ENCODE results near the gene BTN2A1. TPM values are rescaled to one million over a fixed set of nuclear protein-coding genes. Genes with fewer than 3 reads are reported as not detected.

The BTN2A1 gene
- total RNA-seq, 4 donors from 2014 or later, result 15.7 to 29.0 (median 17.1) TPM

- Histone ChIP-seq H3K4me3 (no peak overlapping the region), H3K27ac (peak overlapping the region in 1 of 4 donors; percentile 44), H3K4me1 (peaks cover 0 to 29% (median 16%) of the 10 kb centered on the region in 4 donors), H3K27me3 (no peaks in the 10 kb centered on the region), H3K36me3 (no peaks in the 10 kb centered on the region), H3K9me3 (no peaks in the 10 kb centered on the region)
- 51 to 71% methylated on average over 3 of the region's 3 CpGs for WGBS, 2 donors
- DNase-seq (ENCODE audit: low spot score in 2 of 2), result no peak
- TF ChIP-seq POLR2A (IDR thresholded peaks at IDR 0.05) (no peak), EP300 (IDR thresholded peaks at IDR 0.05) (no peak), CTCF (IDR thresholded peaks at IDR 0.05) (no peak)
Observed at GRCh38 chr6:26478985-26479278, 21.2 kb downstream of the BTN2A1 start.

GRCh38 chr6:26482338-26482737 lies 24.6 kb downstream of the BTN2A1 start:
- TF ChIP-seq CTCF (IDR thresholded peaks at IDR 0.05) (no peak), POLR2A (IDR thresholded peaks at IDR 0.05) (no peak), EP300 (IDR thresholded peaks at IDR 0.05) (no peak)
- DNase-seq (ENCODE audit: low spot score in 2 of 2), result no peak

GRCh38 chr6:26483727-26484126 lies 26.0 kb downstream of the BTN2A1 start:
- Histone ChIP-seq H3K27me3 (no peaks in the 10 kb centered on the region), H3K36me3 (no peaks in the 10 kb centered on the region), H3K27ac (no peak overlapping the region), H3K4me1 (no peaks in the 10 kb centered on the region), H3K9me3 (peaks cover 0 to 11% (median 0%) of the 10 kb centered on the region in 4 donors), H3K4me3 (no peak overlapping the region)
- DNase-seq (ENCODE audit: low spot score in 2 of 2), result no peak
- WGBS, 2 donors, result 92% methylated on average over 3 of the region's 3 CpGs
- TF ChIP-seq POLR2A (IDR thresholded peaks at IDR 0.05) (no peak), CTCF (IDR thresholded peaks at IDR 0.05) (no peak), EP300 (IDR thresholded peaks at IDR 0.05) (no peak)

More at GRCh38 chr6:26482338-26482737, 24.6 kb downstream of the BTN2A1 start:
- no peak overlapping the region for H3K27ac ChIP-seq
- no peak overlapping the region for H3K4me3 ChIP-seq
- WGBS, 2 donors, result 90 to 92% methylated on average over 4 of the region's 4 CpGs
- peaks cover 0 to 5% (median 0%) of the 10 kb centered on the region in 4 donors for H3K4me1 ChIP-seq
- H3K9me3 ChIP-seq, result peaks cover 0 to 1% (median 0%) of the 10 kb centered on the region in 4 donors
- no peaks in the 10 kb centered on the region for H3K27me3 ChIP-seq
- no peaks in the 10 kb centered on the region for H3K36me3 ChIP-seq

- TF ChIP-seq CTCF (IDR thresholded peaks at IDR 0.05), result no peak
- TF ChIP-seq EP300 (IDR thresholded peaks at IDR 0.05), result no peak
- TF ChIP-seq POLR2A (IDR thresholded peaks at IDR 0.05), result no peak
- 68 to 70% methylated on average over 2 of the region's 2 CpGs for WGBS, 2 donors
Observed at GRCh38 chr6:26484161-26484560, 26.4 kb downstream of the BTN2A1 start.

GRCh38 chr6:26485112-26485780 lies 27.5 kb downstream of the BTN2A1 start:
- Histone ChIP-seq H3K36me3 (no peaks in the 10 kb centered on the region), H3K4me3 (no peak overlapping the region), H3K27me3 (no peaks in the 10 kb centered on the region), H3K27ac (no peak overlapping the region), H3K4me1 (no peaks in the 10 kb centered on the region), H3K9me3 (peaks cover 0 to 11% (median 0%) of the 10 kb centered on the region in 4 donors)
- TF ChIP-seq CTCF (IDR thresholded peaks at IDR 0.05) (no peak), POLR2A (IDR thresholded peaks at IDR 0.05) (no peak), EP300 (IDR thresholded peaks at IDR 0.05) (no peak)
- DNase-seq (ENCODE audit: low spot score in 2 of 2), result no peak
- 84 to 88% methylated on average over 6 of the region's 6 CpGs for WGBS, 2 donors

More at GRCh38 chr6:26484161-26484560, 26.4 kb downstream of the BTN2A1 start:
- no peaks in the 10 kb centered on the region for H3K27me3 ChIP-seq
- peaks cover 0 to 11% (median 0%) of the 10 kb centered on the region in 4 donors for H3K9me3 ChIP-seq
- DNase-seq (ENCODE audit: low spot score in 2 of 2), result no peak
- H3K4me3 ChIP-seq, result no peak overlapping the region
- H3K36me3 ChIP-seq, result no peaks in the 10 kb centered on the region
- no peak overlapping the region for H3K27ac ChIP-seq
- no peaks in the 10 kb centered on the region for H3K4me1 ChIP-seq

Data from tibial nerve (tissue), 4 donors.